ENCODE results near the gene TSPEAR. TPM values are rescaled to one million over a fixed set of nuclear protein-coding genes. Genes with fewer than 3 reads are reported as not detected.

The TSPEAR gene
- total and polyA plus RNA-seq, 2 of the 13 experiments (the other 11 are each of a cell fraction or from before 2014, with no cell fraction given), result 0.07 to 0.32 TPM

DNA sequence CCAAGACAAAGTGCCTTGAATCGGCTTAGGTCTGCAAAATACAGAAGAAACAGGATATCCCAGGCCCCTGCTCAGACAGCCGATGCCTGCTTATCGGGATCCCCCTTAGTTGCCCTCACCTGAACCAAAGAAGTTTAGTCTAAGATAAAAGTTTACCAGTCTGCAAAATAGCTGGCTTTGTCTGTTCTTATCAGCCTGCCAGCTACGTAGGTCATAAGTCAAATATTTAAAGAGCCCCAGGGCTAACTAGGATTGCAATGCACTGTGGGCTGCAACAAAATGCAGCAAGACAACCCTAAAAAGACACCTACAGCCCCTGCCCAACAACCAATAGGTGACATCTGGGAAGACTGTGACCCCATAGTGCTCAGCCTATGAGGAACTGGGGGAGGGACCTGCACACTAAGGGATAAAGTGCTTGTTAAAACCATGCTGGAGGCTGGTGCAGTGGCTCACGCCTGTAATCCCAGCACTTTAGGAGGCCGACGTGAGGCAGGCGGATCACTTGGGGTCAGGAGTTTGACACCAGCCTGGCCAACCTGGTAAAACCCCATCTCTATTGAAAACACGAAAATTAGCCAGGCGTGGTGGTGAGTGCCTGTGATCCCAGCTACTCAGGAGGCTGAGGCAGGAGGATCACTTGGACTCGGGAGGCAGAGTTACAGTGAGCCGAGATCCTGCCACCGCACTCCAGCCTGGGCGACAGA lies 228.6 kb downstream of the TSPEAR start (continued):
- TF ChIP-seq ZNF383 (CRISPR knock-in tag; IDR thresholded peaks at IDR 0.05; ENCODE audit: borderline replicate concordance) (no peak; the same call in 1 of the 2 replicates), FIP1L1 (IDR thresholded peaks at IDR 0.05; ENCODE audit: borderline replicate concordance, insufficient read depth, low read depth, low read length) (no peak), JUN (CRISPR knock-in tag; IDR thresholded peaks at IDR 0.05) (peak; percentile 53), NCOR1 (IDR thresholded peaks at IDR 0.05; ENCODE audit: borderline replicate concordance, low read length) (no peak), SRSF1 (optimal IDR thresholded peaks at IDR 0.05; ENCODE audit: low read depth, low read length) (no peak), SIN3B (IDR thresholded peaks at IDR 0.05; ENCODE audit: low read length) (no peak), ZNF205 (CRISPR knock-in tag; IDR thresholded peaks at IDR 0.05) (no peak), ZNF761 (CRISPR knock-in tag; conservative IDR thresholded peaks at IDR 0.05) (peak; percentile 62; the same call in 1 of the 2 replicates), ZEB1 (IDR thresholded peaks at IDR 0.05; ENCODE audit: insufficient replicate concordance, low read depth) (peak; percentile 31), ZFP36L1 (CRISPR knock-in tag; IDR thresholded peaks at IDR 0.05) (no peak), ZSCAN30 (CRISPR knock-in tag; IDR thresholded peaks at IDR 0.05) (no peak), SP5 (CRISPR knock-in tag; IDR thresholded peaks at IDR 0.05; ENCODE audit: borderline replicate concordance, low read depth) (peak; percentile 37; the same call in 1 of the 2 replicates), IKZF5 (CRISPR knock-in tag; IDR thresholded peaks at IDR 0.05) (peak; percentile 73), ZNF567 (CRISPR knock-in tag; IDR thresholded peaks at IDR 0.05; ENCODE audit: borderline replicate concordance) (no peak), MZF1 (CRISPR knock-in tag; IDR thresholded peaks at IDR 0.05; ENCODE audit: borderline replicate concordance) (no peak), DNMT3B (CRISPR knock-in tag; conservative IDR thresholded peaks at IDR 0.05) (peak; percentile 50; the same call in 1 of the 2 replicates), ZNF775 (CRISPR knock-in tag; IDR thresholded peaks at IDR 0.05; ENCODE audit: borderline replicate concordance) (peak; percentile 71; the same call in 1 of the 2 replicates), ZNF784 (CRISPR knock-in tag; IDR thresholded peaks at IDR 0.05; ENCODE audit: borderline replicate concordance) (no peak), ARNT (IDR thresholded peaks at IDR 0.05) (no peak), CCAR2 (optimal IDR thresholded peaks at IDR 0.05; ENCODE audit: low read depth, low read length) (no peak), ZNF678 (CRISPR knock-in tag; IDR thresholded peaks at IDR 0.05) (no peak), ZNF496 (CRISPR knock-in tag; IDR thresholded peaks at IDR 0.05; ENCODE audit: insufficient replicate concordance) (no peak), PRPF4 (IDR thresholded peaks at IDR 0.05; ENCODE audit: low read depth, low read length, poor library complexity, severe bottlenecking) (no peak), HNRNPH1 (optimal IDR thresholded peaks at IDR 0.05; ENCODE audit: low read depth, low read length) (no peak)
- TF ChIP-seq, protein P1, sequence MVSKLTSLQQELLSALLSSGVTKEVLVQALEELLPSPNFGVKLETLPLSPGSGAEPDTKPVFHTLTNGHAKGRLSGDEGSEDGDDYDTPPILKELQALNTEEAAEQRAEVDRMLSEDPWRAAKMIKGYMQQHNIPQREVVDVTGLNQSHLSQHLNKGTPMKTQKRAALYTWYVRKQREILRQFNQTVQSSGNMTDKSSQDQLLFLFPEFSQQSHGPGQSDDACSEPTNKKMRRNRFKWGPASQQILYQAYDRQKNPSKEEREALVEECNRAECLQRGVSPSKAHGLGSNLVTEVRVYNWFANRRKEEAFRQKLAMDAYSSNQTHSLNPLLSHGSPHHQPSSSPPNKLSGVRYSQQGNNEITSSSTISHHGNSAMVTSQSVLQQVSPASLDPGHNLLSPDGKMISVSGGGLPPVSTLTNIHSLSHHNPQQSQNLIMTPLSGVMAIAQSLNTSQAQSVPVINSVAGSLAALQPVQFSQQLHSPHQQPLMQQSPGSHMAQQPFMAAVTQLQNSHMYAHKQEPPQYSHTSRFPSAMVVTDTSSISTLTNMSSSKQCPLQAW (CRISPR knock-in tag; IDR thresholded peaks at IDR 0.05), result 0 out of 2 replicates have a peak, but pooled peaks have one; percentile 23
- TF ChIP-seq, protein P2, sequence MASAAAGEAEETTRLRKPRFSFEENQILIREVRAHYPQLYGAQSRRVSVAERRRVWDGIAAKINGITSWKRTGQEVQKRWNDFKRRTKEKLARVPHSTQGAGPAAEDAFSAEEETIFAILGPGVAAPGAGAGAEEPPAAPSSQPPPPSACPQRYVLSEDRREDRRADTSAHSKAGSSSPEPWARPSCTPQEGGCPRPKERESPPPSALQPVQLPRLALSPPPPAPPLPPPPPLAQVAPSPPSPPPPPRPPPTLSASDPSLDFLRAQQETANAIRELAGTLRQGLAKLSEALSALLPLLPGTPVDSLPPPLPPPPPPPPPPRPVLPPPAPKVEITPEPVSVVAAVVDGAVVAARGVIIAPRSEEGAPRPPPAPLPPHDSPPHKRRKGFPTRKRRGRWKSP (CRISPR knock-in tag; IDR thresholded peaks at IDR 0.05), result no peak; the same call in 1 of the 2 replicates
